VCaP (cell line): ENCODE data around the gene FCER1G.
A peak's percentile ranks its signal among the peaks of the same experiment; 100 is the strongest.

Experiments used
- H3K27ac ChIP-seq: fragments of 450-650 bp; 2 replicates; pipeline ENCODE4 v1.5.1; 2017
- CTCF ChIP-seq: fragments of 450-650 bp; conservative IDR thresholded peaks from 2 replicates; pipeline ENCODE4 v1.5.1; 2017; ENCODE audit warnings: mild to moderate bottlenecking, moderate library complexity

Gene FCER1G

GRCh38 chr1:161190962-161191521, 24.1 kb upstream of the FCER1G start:
- no peak overlapping the region for H3K27ac ChIP-seq
- no peak for TF ChIP-seq CTCF

- no peak for TF ChIP-seq CTCF
- H3K27ac ChIP-seq: no peak overlapping the region
These were observed 23.1 kb upstream of the FCER1G start for GRCh38 chr1:161191971-161192370.

GRCh38 chr1:161192476-161193465, 22.3 kb upstream of the FCER1G start:
- no peak overlapping the region for H3K27ac ChIP-seq
- peak; percentile 92 for TF ChIP-seq CTCF

GRCh38 chr1:161193561-161194235, 21.4 kb upstream of the FCER1G start:
- H3K27ac ChIP-seq: no peak overlapping the region
- TF ChIP-seq CTCF: no peak

- TF ChIP-seq CTCF: no peak
- H3K27ac ChIP-seq: no peak overlapping the region
These were observed 19.9 kb upstream of the FCER1G start for GRCh38 chr1:161195171-161195570.

- H3K27ac ChIP-seq: no peak overlapping the region
- no peak for TF ChIP-seq CTCF
These were observed 19.0 kb upstream of the FCER1G start for GRCh38 chr1:161196111-161196510.
